Prostate gland (tissue), 2 donors: ENCODE measurements around the gene PABPC1L.

Source experiments
- POLR2AphosphoS5 ChIP-seq: sonication (generic); formaldehyde crosslinking; IDR thresholded peaks from one replicate; pipeline ENCODE4 v1.6.1; 2017; ENCODE audit warnings: antibody characterized with exemption
- TF ChIP-seq, protein P1 (sequence below), 4 experiments: fragments of 200-600 bp in 2 of 4; fragments of 450-650 bp in 2 of 4; sonication (generic) in 2 of 4; IDR thresholded peaks; 1 replicate in 3 of 4; 2 replicates in 1 of 4; pipeline ENCODE4 v1.5.1; 2016 to 2019; ENCODE audit warnings: antibody characterized with exemption in 4 of 4, mild to moderate bottlenecking in 2 of 4, moderate library complexity in 2 of 4

DNA sequence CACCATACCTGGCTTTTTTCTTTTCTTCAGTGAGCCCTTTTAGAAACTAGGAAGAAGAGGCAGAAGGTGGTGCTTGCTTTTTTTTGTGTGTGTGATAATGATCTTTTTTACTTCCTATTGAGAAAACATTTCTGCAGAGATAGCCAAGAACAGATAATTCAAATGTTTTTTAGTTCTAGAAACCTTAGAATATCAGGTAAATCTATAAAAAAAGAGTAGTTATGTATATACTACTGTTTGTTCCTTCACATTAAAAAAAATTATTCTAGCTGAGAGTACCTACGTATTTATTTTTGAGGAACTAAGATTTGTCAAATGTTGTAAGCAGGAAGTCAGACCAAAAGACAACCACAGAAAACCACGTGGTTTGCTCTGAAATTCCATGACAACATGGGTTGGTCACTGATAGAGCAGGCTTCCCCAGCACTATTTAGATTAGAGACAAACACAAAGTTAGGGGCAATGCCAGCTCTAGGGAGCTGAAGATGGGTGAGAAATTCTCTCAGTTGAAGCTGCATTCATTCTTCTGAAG lies 69.3 kb downstream of the PABPC1L start:
- TF ChIP-seq, protein P1, sequence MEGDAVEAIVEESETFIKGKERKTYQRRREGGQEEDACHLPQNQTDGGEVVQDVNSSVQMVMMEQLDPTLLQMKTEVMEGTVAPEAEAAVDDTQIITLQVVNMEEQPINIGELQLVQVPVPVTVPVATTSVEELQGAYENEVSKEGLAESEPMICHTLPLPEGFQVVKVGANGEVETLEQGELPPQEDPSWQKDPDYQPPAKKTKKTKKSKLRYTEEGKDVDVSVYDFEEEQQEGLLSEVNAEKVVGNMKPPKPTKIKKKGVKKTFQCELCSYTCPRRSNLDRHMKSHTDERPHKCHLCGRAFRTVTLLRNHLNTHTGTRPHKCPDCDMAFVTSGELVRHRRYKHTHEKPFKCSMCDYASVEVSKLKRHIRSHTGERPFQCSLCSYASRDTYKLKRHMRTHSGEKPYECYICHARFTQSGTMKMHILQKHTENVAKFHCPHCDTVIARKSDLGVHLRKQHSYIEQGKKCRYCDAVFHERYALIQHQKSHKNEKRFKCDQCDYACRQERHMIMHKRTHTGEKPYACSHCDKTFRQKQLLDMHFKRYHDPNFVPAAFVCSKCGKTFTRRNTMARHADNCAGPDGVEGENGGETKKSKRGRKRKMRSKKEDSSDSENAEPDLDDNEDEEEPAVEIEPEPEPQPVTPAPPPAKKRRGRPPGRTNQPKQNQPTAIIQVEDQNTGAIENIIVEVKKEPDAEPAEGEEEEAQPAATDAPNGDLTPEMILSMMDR (IDR thresholded peaks at IDR 0.05) = no peak
- TF ChIP-seq POLR2AphosphoS5 = peak; percentile 48
